HuH-7 (cell line): ENCODE data around the gene RPL10A.

Experiments used
- DNase-seq: peaks from one replicate; pipeline ENCODE4 v3.0.0; 2011; ENCODE audit warnings: low spot score

RPL10A gene

GRCh38 chr6:35449287-35449881 is 18.8 kb upstream of the RPL10A start:
- DNase-seq: peak; percentile 84

GRCh38 chr6:35451354-35452182 is 16.6 kb upstream of the RPL10A start:
- DNase-seq: no peak

- DNase-seq: peak; percentile 75
Observed at GRCh38 chr6:35452183-35453090, 15.8 kb upstream of the RPL10A start, which contains the start of gene FANCE. FANCE (plus strand) TSS chr6:35452338; CDS start chr6:35452546, 208 bp downstream.

GRCh38 chr6:35453236-35453635 is 15.0 kb upstream of the RPL10A start:
- no peak for DNase-seq

GRCh38 chr6:35454391-35455110 is 13.7 kb upstream of the RPL10A start:
- DNase-seq: no peak

GRCh38 chr6:35457907-35458306 is 10.3 kb upstream of the RPL10A start:
- no peak for DNase-seq

GRCh38 chr6:35461270-35461669 is 6.9 kb upstream of the RPL10A start:
- no peak for DNase-seq

- DNase-seq: no peak
Observed at GRCh38 chr6:35463292-35463691, 4.9 kb upstream of the RPL10A start.

- DNase-seq: no peak
Observed at GRCh38 chr6:35465646-35466045, 2.6 kb upstream of the RPL10A start.

GRCh38 chr6:35468980-35469750 is 964 bp downstream of the RPL10A start:
- no peak for DNase-seq

GRCh38 chr6:35469751-35470662 is 1.8 kb downstream of the RPL10A start:
- DNase-seq: no peak

GRCh38 chr6:35470663-35471120 is 2.5 kb downstream of the RPL10A start:
- no peak for DNase-seq

GRCh38 chr6:35471836-35472345 is 3.7 kb downstream of the RPL10A start:
- no peak for DNase-seq

GRCh38 chr6:35473075-35473849 is 5.1 kb downstream of the RPL10A start:
- no peak for DNase-seq

GRCh38 chr6:35473850-35474130 is 5.6 kb downstream of the RPL10A start:
- DNase-seq: no peak

- no peak for DNase-seq
Observed at GRCh38 chr6:35474131-35474941, 6.1 kb downstream of the RPL10A start.

- DNase-seq: no peak
Observed at GRCh38 chr6:35474942-35475570, 6.9 kb downstream of the RPL10A start.

- DNase-seq: no peak
Observed at GRCh38 chr6:35475573-35475972, 7.4 kb downstream of the RPL10A start.
